GM18499 (cell line): Measurements from ENCODE around the gene MORC3.
"Not testable (repeated sequence)": the region's sequence is repeated elsewhere in the genome, so short reads cannot be mapped to it uniquely, and the experiment has no call there.

Experiments
- ATAC-seq: cut with Tn5 transposase; IDR thresholded peaks from one replicate; pipeline ENCODE4 v1.9.1; 2021; ENCODE audit warnings: moderate number of reproducible peaks; ENCODE audit not compliant: insufficient read depth, unreplicated experiment

The MORC3 gene

GRCh38 chr21:36381841-36382589 is 62.0 kb downstream of the MORC3 start:
- ATAC-seq, result no peak

GRCh38 chr21:36382722-36383121 is 62.7 kb downstream of the MORC3 start:
- not testable (repeated sequence) for ATAC-seq

DNA sequence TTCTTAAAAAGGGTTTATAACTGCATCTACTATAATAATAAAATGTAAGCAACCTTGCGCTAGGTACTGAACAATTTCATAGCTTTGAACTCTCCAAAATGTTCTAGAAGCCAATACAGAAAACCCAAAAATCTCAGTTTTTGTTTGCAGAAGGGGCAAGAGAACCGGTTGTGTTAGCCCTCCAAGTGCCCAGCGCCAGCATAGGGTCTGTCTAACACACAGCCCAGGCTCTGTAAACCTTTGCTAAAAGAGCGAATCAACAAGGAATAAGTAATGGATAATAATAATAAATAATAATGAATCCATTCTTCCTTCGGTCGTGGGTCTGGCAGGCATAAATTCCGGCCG is 64.9 kb downstream of the MORC3 start:
- ATAC-seq, result no peak

GRCh38 chr21:36385233-36386030 is 65.4 kb downstream of the MORC3 start, which contains the start of gene CHAF1B:
Gene CHAF1B, plus strand, starts transcription at chr21:36385392. Its CDS starts 745 bp downstream, at chr21:36386137.
- ATAC-seq, result no peak

DNA sequence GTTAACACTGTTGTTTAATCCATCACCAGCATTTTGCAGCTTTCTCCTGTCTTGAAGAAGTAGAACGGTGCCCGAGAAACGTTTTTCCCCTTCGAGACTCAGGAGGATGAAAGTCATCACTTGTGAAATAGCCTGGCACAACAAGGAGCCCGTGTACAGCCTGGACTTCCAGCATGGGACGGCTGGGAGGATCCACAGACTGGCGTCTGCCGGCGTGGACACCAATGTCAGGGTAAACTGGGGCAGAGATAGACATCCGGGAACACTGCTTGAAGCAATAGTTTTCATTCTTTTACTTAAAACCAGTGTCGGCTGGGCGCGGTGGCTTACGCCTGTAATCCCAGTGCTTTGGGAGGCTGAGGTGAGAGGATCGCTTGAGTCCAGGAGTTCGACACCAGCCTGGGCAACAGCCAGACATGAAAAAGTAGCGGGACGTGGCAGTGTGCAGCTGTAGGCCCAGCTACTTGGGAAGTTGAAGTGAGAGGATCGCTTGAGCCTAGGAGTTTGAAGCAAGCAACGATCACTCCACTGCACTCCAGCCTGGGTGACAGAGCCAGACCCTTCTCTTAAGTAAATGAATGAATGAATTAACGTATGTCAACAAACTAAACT is 66.1 kb downstream of the MORC3 start:
- ATAC-seq, result no peak

DNA sequence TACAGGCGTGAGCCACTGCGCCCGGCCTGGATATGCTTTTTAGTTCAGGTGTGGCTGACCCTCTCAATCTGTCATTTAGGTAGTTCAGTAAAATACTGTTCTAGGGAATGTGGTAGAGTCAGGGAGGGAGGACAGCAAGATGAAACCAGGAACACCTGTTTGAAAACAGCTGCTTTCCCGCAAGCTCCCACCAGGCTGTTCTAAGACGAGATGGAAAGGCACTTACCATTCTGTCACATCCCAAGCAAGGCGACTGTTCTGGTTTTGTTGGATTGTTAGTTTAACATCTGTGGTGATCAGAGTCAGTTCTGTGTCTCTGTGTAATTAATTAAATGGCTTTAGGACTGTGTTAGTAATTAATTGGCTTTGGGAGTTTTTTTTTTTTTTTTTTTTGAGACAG is 68.1 kb downstream of the MORC3 start:
- no peak for ATAC-seq

GRCh38 chr21:36388835-36389234 is 68.8 kb downstream of the MORC3 start:
- ATAC-seq, result no peak

DNA sequence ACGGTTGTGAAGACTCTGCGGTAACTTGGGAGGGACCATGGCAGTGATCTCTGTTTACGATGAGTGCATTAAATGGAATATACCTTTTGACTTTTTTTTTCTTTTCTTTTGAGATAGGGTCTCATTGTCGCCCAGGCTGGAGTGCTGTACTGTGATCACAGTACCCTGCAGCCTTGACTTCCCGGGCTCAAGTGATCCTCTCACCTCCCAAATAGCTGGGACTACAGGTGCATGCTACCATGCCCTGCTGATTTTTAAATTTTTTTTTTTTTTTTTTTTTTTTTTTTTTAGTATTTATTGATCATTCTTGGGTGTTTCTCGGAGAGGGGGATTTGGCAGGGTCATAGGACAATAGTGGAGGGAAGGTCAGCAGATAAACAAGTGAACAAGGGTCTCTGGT is 71.7 kb downstream of the MORC3 start:
- not testable (repeated sequence) for ATAC-seq

GRCh38 chr21:36395353-36396111 is 75.5 kb downstream of the MORC3 start:
- ATAC-seq, result no peak

DNA sequence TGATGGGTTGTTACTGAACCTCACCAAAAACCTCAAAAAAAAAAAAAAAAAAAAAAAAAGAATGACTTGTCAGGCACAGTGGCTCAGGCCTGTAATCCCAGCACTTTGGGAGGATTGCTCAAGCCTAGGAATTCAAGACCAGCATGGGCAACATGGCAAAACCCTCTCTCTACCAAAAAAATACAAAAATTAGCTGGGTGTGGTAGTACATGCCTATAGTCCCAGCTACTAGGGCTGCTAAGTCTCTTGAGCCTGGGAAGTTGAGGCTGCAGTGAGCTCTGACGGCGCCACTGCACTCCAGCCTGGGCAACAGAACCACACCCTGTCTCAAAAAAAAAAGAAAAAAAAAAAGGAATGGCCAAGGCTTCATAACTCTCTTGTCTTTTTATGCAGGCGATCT is 76.3 kb downstream of the MORC3 start:
- ATAC-seq, result no peak

DNA sequence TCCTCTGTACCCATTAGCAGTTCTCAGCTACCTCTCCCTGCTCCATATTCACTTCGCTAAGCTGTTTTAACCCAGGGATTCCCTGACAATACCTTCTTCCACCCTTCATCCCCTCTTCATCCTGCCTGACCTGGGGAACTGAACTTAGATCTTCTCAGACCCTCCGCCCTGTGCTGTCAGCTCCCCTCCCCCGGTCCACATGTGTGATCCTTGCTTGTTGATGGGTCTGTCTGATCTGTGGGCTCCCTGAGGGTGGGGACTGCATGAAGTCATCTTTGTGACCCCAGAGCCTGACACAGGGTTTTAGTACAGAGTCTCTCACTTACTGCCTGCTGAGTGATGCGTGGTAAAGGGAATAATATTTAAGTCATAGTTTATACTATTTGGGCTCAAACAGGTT is 77.0 kb downstream of the MORC3 start:
- ATAC-seq, result no peak

- ATAC-seq, result no peak
Measured at GRCh38 chr21:36397606-36398005, 77.6 kb downstream of the MORC3 start.

DNA sequence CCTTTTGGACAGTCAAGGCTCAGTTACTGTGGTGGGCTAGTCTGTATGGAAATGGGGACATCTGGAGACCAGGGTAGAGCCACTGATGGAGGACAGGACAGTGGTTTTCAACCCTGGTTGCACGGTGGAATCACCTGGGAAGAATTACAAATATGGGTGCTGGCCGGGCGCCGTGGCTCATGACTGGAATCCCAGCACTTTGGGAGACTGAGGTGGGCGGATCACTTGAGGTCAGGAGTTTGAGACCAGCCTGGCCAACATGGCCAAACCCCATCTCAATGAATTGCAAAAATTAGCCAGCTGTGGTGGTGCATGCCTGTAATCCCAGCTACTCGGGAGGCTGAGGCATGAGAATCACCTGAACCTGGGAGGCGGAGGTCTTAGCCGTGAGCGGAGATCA is 79.7 kb downstream of the MORC3 start:
- ATAC-seq, result not testable (repeated sequence)

DNA sequence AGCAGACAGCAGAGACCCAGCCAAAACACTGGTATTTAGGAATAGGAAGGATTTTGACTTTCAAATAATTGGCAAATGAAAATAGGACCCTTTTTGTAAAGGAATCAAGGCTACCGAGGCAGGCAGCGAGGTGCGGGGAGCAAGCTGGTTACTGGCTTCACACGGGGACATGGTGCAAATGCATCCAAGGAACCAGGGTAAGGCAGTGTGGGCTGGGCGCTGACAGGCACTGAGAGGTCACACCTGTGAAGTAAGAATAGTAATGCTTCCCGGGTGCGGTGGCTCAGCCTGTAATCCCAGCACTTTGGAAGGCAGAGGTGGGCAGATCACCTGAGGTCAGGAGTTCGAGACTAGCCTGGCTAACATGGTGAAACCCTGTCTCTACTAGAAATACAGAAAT is 80.7 kb downstream of the MORC3 start:
- no peak for ATAC-seq

GRCh38 chr21:36402339-36402738 is 82.3 kb downstream of the MORC3 start:
- no peak for ATAC-seq

DNA sequence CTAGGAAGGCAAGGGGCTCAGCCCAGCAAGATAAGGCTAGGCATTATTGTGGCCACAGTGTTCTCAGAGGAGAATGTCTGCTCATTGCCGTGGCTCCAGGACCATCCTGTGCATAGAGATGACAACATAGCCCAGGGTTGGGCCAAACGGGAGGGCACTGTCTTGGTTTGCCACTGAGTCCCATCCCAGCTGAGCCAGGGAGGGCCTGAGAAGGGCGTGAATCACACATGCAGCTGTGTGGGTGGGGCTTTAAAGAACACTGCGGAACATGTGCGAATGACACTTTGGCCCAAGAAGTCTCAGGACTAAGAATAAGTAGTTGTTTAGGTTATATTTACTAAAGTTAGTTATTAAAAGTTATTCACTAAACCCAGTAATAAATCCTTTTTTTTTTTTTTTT is 83.7 kb downstream of the MORC3 start:
- ATAC-seq, result no peak

DNA sequence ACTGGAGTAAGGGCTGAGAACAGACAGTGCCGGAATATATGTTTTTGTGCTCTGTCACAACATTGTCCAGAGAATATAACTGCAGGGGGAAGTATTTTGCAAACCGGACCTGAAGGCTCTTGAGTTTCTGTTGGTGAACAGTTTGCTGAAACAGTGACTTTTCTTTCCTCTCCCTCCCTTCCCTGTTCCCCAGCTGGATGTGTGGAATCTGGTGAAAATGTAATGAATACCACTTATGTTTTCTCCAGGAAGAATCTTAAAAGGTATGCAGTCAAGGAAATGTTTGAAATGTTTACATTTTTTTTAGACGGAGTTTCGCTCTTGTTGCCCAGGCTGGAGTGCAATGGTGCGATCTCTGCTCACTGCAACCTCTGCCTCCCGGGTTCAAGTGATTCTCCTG is 88.6 kb downstream of the MORC3 start:
- ATAC-seq, result no peak

DNA sequence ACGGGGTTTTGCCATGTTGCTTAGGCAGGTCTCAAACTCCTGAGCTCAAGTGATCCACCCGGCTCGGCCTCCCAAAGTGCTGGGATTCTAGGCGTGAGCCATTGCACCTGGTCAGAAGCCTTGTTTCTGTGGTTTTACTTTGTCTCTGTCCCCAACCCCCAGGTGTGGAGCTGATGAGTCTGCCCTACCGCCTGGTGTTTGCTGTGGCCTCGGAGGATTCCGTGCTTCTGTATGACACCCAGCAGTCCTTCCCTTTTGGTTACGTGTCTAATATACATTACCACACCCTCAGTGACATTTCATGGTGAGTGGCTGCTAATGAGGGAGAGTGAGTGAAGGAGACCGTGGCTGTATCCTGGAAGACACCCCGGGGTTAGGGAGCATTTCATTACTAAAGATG is 91.3 kb downstream of the MORC3 start:
- ATAC-seq, result no peak

DNA sequence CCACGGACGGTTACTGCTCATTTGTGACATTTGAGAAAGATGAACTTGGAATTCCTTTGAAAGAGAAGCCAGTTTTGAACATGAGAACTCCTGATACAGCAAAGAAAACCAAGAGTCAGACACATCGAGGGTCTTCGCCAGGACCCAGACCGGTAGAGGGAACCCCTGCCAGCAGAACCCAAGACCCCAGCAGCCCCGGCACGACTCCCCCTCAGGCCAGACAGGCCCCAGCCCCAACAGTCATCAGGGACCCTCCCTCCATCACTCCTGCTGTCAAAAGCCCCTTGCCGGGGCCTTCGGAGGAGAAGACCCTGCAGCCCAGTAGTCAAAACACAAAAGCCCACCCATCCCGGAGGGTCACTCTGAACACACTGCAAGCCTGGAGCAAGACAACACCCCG is 92.9 kb downstream of the MORC3 start:
- ATAC-seq, result no peak

DNA sequence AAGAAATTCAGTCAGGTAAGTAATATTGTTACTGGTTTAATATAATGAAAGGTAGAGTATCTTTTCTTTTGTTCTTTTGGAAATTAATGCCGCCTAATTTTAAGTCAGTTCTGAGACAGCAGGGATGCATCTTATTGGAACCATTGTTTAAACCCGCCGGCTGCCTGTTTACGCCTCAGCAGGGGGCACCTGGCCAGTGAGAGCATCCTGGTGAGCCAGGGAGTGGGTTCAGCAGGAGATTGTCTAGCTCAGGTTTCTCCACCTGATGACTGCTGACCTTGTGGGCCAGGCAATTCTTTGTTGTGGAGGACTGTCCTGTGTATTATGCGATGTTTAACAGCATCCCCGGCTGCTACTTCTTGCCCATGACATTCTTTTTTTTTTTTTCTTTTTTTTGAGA is 95.4 kb downstream of the MORC3 start:
- no peak for ATAC-seq

DNA sequence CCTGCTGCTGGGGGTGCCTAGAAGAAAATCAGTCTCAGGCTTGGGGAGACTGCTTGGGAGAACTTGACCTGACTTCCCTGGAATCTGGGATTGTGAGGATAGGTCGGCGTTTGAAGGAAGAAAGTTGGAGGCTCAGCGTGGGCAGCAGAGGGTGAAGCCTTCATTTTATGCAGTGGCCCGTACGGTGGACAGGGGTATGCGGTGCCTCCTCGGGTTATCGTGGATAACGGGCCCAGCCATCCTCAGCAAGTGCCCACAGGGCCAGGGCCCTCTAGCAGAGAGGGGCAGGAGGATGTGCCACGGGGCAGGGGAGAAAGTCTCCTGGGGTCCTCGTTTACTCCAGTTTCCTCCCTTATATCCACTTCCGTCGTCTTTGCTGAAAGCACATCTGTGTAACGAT is 99.2 kb downstream of the MORC3 start:
- no peak for ATAC-seq
